LNCaP clone FGC (cell line): ENCODE data around the gene ARPC1A.
A peak's percentile ranks its signal among the peaks of the same experiment; 100 is the strongest.
"Not testable (repeated sequence)": the region's sequence is repeated elsewhere in the genome, so short reads cannot be mapped to it uniquely, and the experiment has no call there.

Experiments used
- DNase-seq: peaks from one replicate; pipeline ENCODE4 v3.0.0-alpha.2; 2011; ENCODE audit warnings: low read depth
- H3K4me3 ChIP-seq: 2 replicates; pipeline ENCODE4 v1.5.1; 2011; ENCODE audit warnings: mild to moderate bottlenecking, low read depth, low read length, control low read depth
- TF ChIP-seq, protein P1 (sequence below): IDR thresholded peaks from 2 replicates; pipeline ENCODE4 v1.5.1; 2012; ENCODE audit warnings: mild to moderate bottlenecking; ENCODE audit not compliant: control insufficient read depth, insufficient read depth; ENCODE audit errors: extremely low read depth

Gene ARPC1A

GRCh38 chr7:99325592-99326407, at the start of gene ARPC1A:
Gene ARPC1A, plus strand, starts transcription at chr7:99325898. Its CDS starts 7,456 bp downstream, at chr7:99333354.
- TF ChIP-seq, protein P1, sequence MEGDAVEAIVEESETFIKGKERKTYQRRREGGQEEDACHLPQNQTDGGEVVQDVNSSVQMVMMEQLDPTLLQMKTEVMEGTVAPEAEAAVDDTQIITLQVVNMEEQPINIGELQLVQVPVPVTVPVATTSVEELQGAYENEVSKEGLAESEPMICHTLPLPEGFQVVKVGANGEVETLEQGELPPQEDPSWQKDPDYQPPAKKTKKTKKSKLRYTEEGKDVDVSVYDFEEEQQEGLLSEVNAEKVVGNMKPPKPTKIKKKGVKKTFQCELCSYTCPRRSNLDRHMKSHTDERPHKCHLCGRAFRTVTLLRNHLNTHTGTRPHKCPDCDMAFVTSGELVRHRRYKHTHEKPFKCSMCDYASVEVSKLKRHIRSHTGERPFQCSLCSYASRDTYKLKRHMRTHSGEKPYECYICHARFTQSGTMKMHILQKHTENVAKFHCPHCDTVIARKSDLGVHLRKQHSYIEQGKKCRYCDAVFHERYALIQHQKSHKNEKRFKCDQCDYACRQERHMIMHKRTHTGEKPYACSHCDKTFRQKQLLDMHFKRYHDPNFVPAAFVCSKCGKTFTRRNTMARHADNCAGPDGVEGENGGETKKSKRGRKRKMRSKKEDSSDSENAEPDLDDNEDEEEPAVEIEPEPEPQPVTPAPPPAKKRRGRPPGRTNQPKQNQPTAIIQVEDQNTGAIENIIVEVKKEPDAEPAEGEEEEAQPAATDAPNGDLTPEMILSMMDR, result no peak
- H3K4me3 ChIP-seq, result peak within 1 kb of the TSS; percentile 93
- peak; percentile 83 for DNase-seq

GRCh38 chr7:99278180-99278579, 47.5 kb upstream of the ARPC1A start:
- TF ChIP-seq, protein P1, result no peak
- no peak overlapping the region for H3K4me3 ChIP-seq
- DNase-seq, result no peak

DNA sequence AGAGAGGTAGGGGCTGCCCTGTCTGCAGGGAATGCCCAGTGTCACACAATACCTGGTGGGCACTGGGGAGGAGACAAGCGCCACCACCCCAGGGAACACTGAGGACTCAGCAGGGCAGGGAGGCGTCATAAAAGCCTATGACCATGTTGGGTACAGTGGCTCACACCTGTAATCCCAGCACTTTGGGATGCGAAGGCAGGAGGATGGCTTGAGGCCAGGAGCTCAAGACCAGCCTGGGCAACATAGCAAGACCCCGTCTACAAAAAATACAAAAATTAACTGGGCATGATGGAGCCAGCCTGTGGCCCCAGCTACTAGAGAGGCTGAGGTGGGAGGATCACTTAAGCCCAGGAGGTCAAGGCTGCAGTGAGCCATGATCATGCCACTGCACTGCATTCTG, 41.5 kb upstream of the ARPC1A start:
- DNase-seq, H3K4me3 ChIP-seq: not testable (repeated sequence)

GRCh38 chr7:99287779-99288534, 37.7 kb upstream of the ARPC1A start:
- TF ChIP-seq, protein P1, result no peak
- no peak for DNase-seq
- no peak overlapping the region for H3K4me3 ChIP-seq

GRCh38 chr7:99289185-99289584, 36.5 kb upstream of the ARPC1A start:
- H3K4me3 ChIP-seq, result no peak overlapping the region
- TF ChIP-seq, protein P1, result no peak
- no peak for DNase-seq

DNA sequence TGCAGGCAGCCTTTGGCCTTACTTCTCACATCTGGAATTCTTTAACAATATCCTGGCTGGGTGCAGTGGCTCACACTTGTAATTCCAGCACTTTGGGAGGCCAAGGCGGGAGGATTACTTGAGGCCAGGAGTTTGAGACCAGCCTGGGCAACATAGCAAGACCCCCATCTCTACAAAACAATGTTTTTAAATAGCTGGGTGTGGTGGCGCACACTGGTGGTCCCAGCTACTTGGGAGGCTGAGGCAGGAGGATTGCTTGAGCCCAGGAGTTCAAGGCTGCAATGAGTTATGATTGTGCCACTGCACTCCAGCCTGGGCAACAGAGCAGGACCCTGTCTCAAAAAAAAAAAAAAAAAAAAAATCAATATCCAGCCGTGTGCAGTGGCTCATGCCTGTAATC, 35.5 kb upstream of the ARPC1A start:
- H3K4me3 ChIP-seq, result not testable (repeated sequence)

DNA sequence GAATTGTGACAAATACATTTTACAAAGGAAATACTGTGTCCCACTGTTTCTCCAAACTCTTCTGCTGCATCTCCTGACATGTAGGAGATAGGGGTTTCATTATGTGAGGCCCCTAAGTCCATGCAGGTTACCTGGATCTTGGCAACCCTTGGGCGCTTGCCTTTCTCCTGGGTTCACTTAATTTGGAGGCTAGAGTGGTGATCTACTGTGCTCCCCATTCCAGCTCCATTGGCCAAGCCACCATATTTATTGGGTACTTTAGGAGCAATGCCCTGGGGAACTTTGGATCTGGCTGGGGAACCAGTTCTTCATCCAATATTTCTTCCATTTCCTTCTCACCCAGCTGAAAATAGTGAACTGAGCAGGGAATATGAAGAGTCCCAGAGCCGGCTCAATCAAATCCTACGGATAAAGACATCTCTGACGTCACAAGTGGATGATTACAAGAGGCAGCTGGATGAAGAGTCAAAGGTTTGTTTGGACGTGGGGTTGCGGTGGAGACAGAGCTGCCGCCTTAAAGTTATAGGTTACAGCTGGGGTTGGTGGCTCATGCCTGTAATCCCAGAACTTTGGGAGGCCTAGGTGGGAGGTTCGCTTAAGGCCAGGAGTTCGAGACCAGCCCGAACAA, 34.6 kb upstream of the ARPC1A start:
- TF ChIP-seq, protein P1, result no peak
- DNase-seq, result no peak
- H3K4me3 ChIP-seq, result no peak overlapping the region

More for the DNA sequence above, 35.5 kb upstream of the ARPC1A start:
- DNase-seq, result not testable (repeated sequence)
